Panc1 (cell line): Measurements from ENCODE around the gene OPTC.

ENCODE experiments used
- CTCF ChIP-seq: fragments of 450-650 bp; IDR thresholded peaks from 2 replicates; pipeline ENCODE4 v1.5.1; 2017; ENCODE audit warnings: mild to moderate bottlenecking
- POLR2AphosphoS5 ChIP-seq: IDR thresholded peaks from 2 replicates; pipeline ENCODE4 v1.6.1; 2012; ENCODE audit warnings: mild to moderate bottlenecking, low read depth, low read length, moderate library complexity

GRCh38 chr1:203473781-203474305 is 20.1 kb upstream of the OPTC start:
- no peak for TF ChIP-seq CTCF
- no peak for TF ChIP-seq POLR2AphosphoS5
